Measurements from ENCODE around the gene CRAT. TPM values are rescaled to one million over a fixed set of nuclear protein-coding genes. Genes with fewer than 3 reads are reported as not detected.

CRAT gene
- total and polyA plus RNA-seq, 4 donors: 10.4 to 26.0 (median 16.5) TPM

- peaks cover 9 to 35% (median 18%) of the 10 kb centered on the region in 4 donors for H3K36me3 ChIP-seq (ENCODE audit: control insufficient read depth in 4 of 4, insufficient read depth in 4 of 4, low read length in 4 of 4)
- no peak overlapping the region for H3K4me3 ChIP-seq
- H3K27me3 ChIP-seq (ENCODE audit: control insufficient read depth in 3 of 3, insufficient read depth in 3 of 3, low read length in 2 of 3): no peaks in the 10 kb centered on the region
- H3K27ac ChIP-seq (ENCODE audit: low read depth in 1 of 2, low read length in 1 of 2): peak overlapping the region; percentile 100
- ATAC-seq (ENCODE audit: insufficient read depth, low FRiP score): no peak
- peaks cover 7 to 43% (median 16%) of the 10 kb centered on the region in 5 donors for H3K4me1 ChIP-seq (ENCODE audit: control insufficient read depth in 5 of 5, insufficient read depth in 5 of 5, low read length in 5 of 5)
- H3K9ac ChIP-seq (ENCODE audit: insufficient read depth in 1 of 2, low read length in 2 of 2): no peak overlapping the region
- WGBS, 2 donors: 87 to 92% methylated on average over 19 of the region's 19 CpGs
- DNase-seq: no peak
- no peak for TF ChIP-seq CTCF (IDR thresholded peaks at IDR 0.05; ENCODE audit: control extremely low read depth, extremely low read depth)
- H3K9me3 ChIP-seq (ENCODE audit: control insufficient read depth in 4 of 4, insufficient read depth in 3 of 4, low read length in 3 of 4): no peaks in the 10 kb centered on the region
Measured at GRCh38 chr9:129137292-129138143, 26.9 kb upstream of the CRAT start.

DNA sequence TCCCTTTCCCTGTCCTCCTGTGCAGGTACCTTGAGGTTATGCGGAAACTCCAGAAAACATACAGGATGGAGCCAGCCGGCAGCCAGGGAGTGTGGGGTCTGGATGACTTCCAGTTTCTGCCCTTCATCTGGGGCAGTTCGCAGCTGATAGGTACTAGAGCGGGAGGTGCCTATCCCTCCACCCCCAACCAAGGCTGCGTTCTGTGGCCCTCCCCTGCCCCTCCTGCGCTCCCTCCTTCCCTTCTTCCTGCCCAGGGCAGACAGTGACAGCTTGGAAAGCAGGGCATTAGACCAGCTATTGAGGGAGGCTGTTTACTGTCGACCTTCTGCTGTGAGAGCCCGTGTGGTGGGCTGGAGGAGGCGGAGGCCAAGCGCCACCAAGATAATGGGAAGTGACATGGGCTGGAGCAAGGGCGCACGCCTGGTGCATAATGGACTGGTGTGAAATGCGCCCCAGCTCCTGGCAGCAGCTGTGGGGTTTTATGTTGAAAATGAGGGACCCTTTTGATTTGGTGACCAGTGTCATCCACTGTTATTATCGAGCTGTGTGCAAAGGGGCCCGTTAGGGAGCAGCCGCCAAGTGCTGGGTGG lies 25.9 kb upstream of the CRAT start:
- ATAC-seq (ENCODE audit: insufficient read depth, low FRiP score): no peak
- no peak for DNase-seq
- Histone ChIP-seq H3K9ac (ENCODE audit: insufficient read depth in 1 of 2, low read length in 2 of 2) (no peak overlapping the region), H3K4me3 (no peak overlapping the region), H3K9me3 (ENCODE audit: control insufficient read depth in 4 of 4, insufficient read depth in 3 of 4, low read length in 3 of 4) (no peaks in the 10 kb centered on the region), H3K4me1 (ENCODE audit: control insufficient read depth in 5 of 5, insufficient read depth in 5 of 5, low read length in 5 of 5) (peaks cover 4 to 34% (median 8%) of the 10 kb centered on the region in 5 donors), H3K27ac (ENCODE audit: low read depth in 1 of 2, low read length in 1 of 2) (no peak overlapping the region), H3K27me3 (ENCODE audit: control insufficient read depth in 3 of 3, insufficient read depth in 3 of 3, low read length in 2 of 3) (no peaks in the 10 kb centered on the region), H3K36me3 (ENCODE audit: control insufficient read depth in 4 of 4, insufficient read depth in 4 of 4, low read length in 4 of 4) (peaks cover 9 to 33% (median 17%) of the 10 kb centered on the region in 4 donors)
- whole genome bisulfite sequencing, 2 donors: 82 to 85% methylated on average over 16 of the region's 16 CpGs
- no peak for TF ChIP-seq CTCF (IDR thresholded peaks at IDR 0.05; ENCODE audit: control extremely low read depth, extremely low read depth)

- DNase-seq (no peak), ATAC-seq (ENCODE audit: insufficient read depth, low FRiP score) (no peak)
- 94 to 95% methylated on average over 6 of the region's 6 CpGs for WGBS, 2 donors
Measured at GRCh38 chr9:129135476-129135875, 24.9 kb upstream of the CRAT start.

More at GRCh38 chr9:129135476-129135875, 24.9 kb upstream of the CRAT start:
- Histone ChIP-seq H3K9ac (ENCODE audit: insufficient read depth in 1 of 2, low read length in 2 of 2) (no peak overlapping the region), H3K4me1 (ENCODE audit: control insufficient read depth in 5 of 5, insufficient read depth in 5 of 5, low read length in 5 of 5) (peaks cover under 1 to 24% (median 4%) of the 10 kb centered on the region in 5 donors), H3K27me3 (ENCODE audit: control insufficient read depth in 3 of 3, insufficient read depth in 3 of 3, low read length in 2 of 3) (no peaks in the 10 kb centered on the region), H3K9me3 (ENCODE audit: control insufficient read depth in 4 of 4, insufficient read depth in 3 of 4, low read length in 3 of 4) (no peaks in the 10 kb centered on the region), H3K36me3 (ENCODE audit: control insufficient read depth in 4 of 4, insufficient read depth in 4 of 4, low read length in 4 of 4) (peaks cover 9 to 33% (median 24%) of the 10 kb centered on the region in 4 donors), H3K4me3 (no peak overlapping the region), H3K27ac (ENCODE audit: low read depth in 1 of 2, low read length in 1 of 2) (no peak overlapping the region)
- TF ChIP-seq CTCF (IDR thresholded peaks at IDR 0.05; ENCODE audit: control extremely low read depth, extremely low read depth): no peak
